GM12891 (cell line): ENCODE data around the gene PHLPP1.
"Not testable (repeated sequence)": the region's sequence is repeated elsewhere in the genome, so short reads cannot be mapped to it uniquely, and the experiment has no call there.

ENCODE experiments used
- DNase-seq: peaks from one replicate; pipeline ENCODE4 v3.0.0; 2011; ENCODE audit warnings: low spot score; ENCODE audit not compliant: insufficient read length
- FAIRE-seq: peaks from 2 replicates; lab custom pipeline; 2011; peaks lifted over from hg19 to GRCh38; lab: Jason Lieb, UNC
- PAX5 ChIP-seq: IDR thresholded peaks from 2 replicates; pipeline ENCODE4 v1.6.1; 2011; ENCODE audit warnings: low read length, moderate library complexity, mild to moderate bottlenecking; ENCODE audit not compliant: insufficient read depth, severe bottlenecking
- POLR2A ChIP-seq: IDR thresholded peaks from 2 replicates; pipeline ENCODE4 v1.6.1; 2011; ENCODE audit warnings: low read depth, low read length, control low read depth
- POLR2AphosphoS5 ChIP-seq: IDR thresholded peaks from 2 replicates; pipeline ENCODE4 v1.6.1; 2011; ENCODE audit warnings: low read depth, low read length, control low read depth
- POU2F2 ChIP-seq: IDR thresholded peaks from 2 replicates; pipeline ENCODE4 v1.6.1; 2011; ENCODE audit warnings: low read depth, mild to moderate bottlenecking, control low read depth, low read length, moderate library complexity
- SPI1 ChIP-seq: IDR thresholded peaks from 2 replicates; pipeline ENCODE4 v1.6.1; 2011; ENCODE audit warnings: low read depth, low read length, control low read depth
- TAF1 ChIP-seq: IDR thresholded peaks from 2 replicates; pipeline ENCODE4 v1.6.1; 2011; ENCODE audit warnings: low read depth, low read length, control low read depth

PHLPP1 gene

GRCh38 chr18:62897153-62897552 lies 181.8 kb downstream of the PHLPP1 start:
- no peak for FAIRE-seq
- DNase-seq = no peak
- TF ChIP-seq POLR2A = no peak
- TF ChIP-seq PAX5 = no peak
- TF ChIP-seq POLR2AphosphoS5 = no peak
- no peak for TF ChIP-seq SPI1
- no peak for TF ChIP-seq TAF1
- no peak for TF ChIP-seq POU2F2

- TF ChIP-seq PAX5 (no peak), POU2F2 (peak; percentile 38; the same call in 1 of the 2 replicates)
- FAIRE-seq (peak; percentile 43), DNase-seq (peak; percentile 38)
Measured at GRCh38 chr18:62898359-62898758, 183.0 kb downstream of the PHLPP1 start.

- TF ChIP-seq TAF1 (no peak), SPI1 (no peak), PAX5 (no peak), POLR2AphosphoS5 (no peak)
- FAIRE-seq = no peak
- no peak for DNase-seq
Measured at GRCh38 chr18:62899534-62899933, 184.2 kb downstream of the PHLPP1 start.

GRCh38 chr18:62900132-62900883 lies 185.0 kb downstream of the PHLPP1 start:
- TF ChIP-seq POLR2AphosphoS5 (no peak), POU2F2 (no peak), TAF1 (no peak), PAX5 (no peak), POLR2A (no peak), SPI1 (no peak)
- FAIRE-seq = no peak

GRCh38 chr18:62902776-62903175 lies 187.4 kb downstream of the PHLPP1 start:
- DNase-seq = no peak
- no peak for FAIRE-seq
- TF ChIP-seq PAX5 (no peak), POLR2A (no peak), SPI1 (no peak), TAF1 (no peak), POU2F2 (no peak), POLR2AphosphoS5 (no peak)

More at GRCh38 chr18:62900132-62900883, 185.0 kb downstream of the PHLPP1 start:
- DNase-seq = no peak

- TF ChIP-seq POU2F2 = no peak
- TF ChIP-seq POLR2A = no peak
- TF ChIP-seq SPI1 = no peak
- no peak for TF ChIP-seq TAF1
- DNase-seq = no peak
- FAIRE-seq = no peak
Measured at GRCh38 chr18:62904396-62905285, 189.3 kb downstream of the PHLPP1 start.

- DNase-seq (no peak), FAIRE-seq (no peak)
- TF ChIP-seq POLR2A (no peak), POLR2AphosphoS5 (no peak), PAX5 (no peak), POU2F2 (no peak), SPI1 (no peak), TAF1 (no peak)
Measured at GRCh38 chr18:62912885-62913284, 197.5 kb downstream of the PHLPP1 start.

- not testable (repeated sequence) for DNase-seq, FAIRE-seq
Measured at GRCh38 chr18:62913824-62914223, 198.5 kb downstream of the PHLPP1 start.

GRCh38 chr18:62914871-62915392 lies 199.6 kb downstream of the PHLPP1 start:
- FAIRE-seq = no peak
- TF ChIP-seq TAF1 (no peak), POLR2A (no peak), PAX5 (no peak), SPI1 (no peak), POLR2AphosphoS5 (no peak), POU2F2 (no peak)
- no peak for DNase-seq

GRCh38 chr18:62918361-62918760 lies 203.0 kb downstream of the PHLPP1 start:
- DNase-seq = no peak
- FAIRE-seq = no peak
- no peak for TF ChIP-seq SPI1
- TF ChIP-seq POLR2A = no peak
- TF ChIP-seq POU2F2 = no peak
- no peak for TF ChIP-seq PAX5
- TF ChIP-seq POLR2AphosphoS5 = no peak
- TF ChIP-seq TAF1 = no peak
